Measurements from ENCODE around the gene EEF1AKMT3.

DNA sequence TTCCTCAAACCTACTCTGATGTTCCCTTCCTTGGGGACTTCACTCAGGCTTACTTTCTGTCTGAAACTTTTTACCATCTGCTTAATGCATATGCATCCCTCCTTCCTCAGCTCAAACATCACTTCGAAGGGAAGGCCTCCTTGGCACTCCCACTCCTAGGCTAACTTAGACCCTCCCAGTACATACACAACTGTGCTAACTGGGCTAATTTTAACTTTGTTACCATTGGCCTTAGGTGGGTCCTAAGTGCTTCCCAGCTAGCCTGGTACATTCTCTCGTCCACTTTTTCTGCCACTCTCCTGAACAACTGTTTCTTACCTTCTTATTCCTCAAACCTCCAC is 3.8 kb downstream of the EEF1AKMT3 start:
- TF ChIP-seq, protein P1, sequence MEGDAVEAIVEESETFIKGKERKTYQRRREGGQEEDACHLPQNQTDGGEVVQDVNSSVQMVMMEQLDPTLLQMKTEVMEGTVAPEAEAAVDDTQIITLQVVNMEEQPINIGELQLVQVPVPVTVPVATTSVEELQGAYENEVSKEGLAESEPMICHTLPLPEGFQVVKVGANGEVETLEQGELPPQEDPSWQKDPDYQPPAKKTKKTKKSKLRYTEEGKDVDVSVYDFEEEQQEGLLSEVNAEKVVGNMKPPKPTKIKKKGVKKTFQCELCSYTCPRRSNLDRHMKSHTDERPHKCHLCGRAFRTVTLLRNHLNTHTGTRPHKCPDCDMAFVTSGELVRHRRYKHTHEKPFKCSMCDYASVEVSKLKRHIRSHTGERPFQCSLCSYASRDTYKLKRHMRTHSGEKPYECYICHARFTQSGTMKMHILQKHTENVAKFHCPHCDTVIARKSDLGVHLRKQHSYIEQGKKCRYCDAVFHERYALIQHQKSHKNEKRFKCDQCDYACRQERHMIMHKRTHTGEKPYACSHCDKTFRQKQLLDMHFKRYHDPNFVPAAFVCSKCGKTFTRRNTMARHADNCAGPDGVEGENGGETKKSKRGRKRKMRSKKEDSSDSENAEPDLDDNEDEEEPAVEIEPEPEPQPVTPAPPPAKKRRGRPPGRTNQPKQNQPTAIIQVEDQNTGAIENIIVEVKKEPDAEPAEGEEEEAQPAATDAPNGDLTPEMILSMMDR (conservative IDR thresholded peaks at IDR 0.05) = no peak; the same call in 1 of the 2 replicates
- no peak for TF ChIP-seq ZFX (IDR thresholded peaks at IDR 0.05)
